GM19468 (cell line): ENCODE data around the gene PLA2G4C.
A peak's percentile ranks its signal among the peaks of the same experiment; 100 is the strongest.
"Not testable (repeated sequence)": the region's sequence is repeated elsewhere in the genome, so short reads cannot be mapped to it uniquely, and the experiment has no call there.

Experiments used
- ATAC-seq: cut with Tn5 transposase; IDR thresholded peaks from one replicate; pipeline ENCODE4 v1.9.1; 2021; ENCODE audit warnings: mild to moderate bottlenecking, moderate library complexity, moderate number of reproducible peaks; ENCODE audit not compliant: unreplicated experiment; ENCODE audit errors: extremely low read depth

PLA2G4C gene

DNA sequence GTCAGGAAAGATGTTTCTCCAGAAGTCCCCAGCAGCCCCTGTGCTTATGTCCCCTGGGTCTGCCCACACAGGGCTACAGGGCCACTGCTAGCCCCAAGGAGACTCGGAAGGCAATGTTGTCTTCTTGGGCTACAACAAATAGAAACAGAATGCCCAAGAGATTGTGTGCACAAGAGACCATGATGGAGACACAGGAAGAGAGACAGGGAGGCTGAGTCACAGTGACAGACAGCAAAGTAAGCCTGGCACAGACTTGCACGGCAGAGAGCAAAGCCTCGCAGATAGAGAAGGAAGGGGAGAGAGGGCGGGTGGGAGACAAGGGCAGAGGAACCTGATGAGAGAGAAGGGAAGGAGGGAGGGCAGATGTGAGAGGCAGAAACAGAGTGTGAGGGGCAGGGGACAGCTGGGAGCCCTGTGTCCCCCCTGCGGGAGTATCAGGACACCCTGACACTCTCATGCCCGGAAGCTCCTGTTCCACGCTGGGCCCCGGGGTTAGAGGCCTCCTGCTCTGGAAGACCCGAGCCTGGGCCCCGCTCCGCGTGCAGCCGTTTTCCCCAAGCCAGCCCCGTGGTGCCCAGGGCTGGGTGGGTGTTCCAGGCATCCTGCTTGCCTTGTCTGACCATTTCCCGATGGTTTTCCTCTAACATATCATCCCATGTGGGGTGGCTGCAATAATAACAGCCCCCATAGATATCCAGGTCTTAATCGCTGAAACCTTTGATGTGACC is 2.7 kb upstream of the PLA2G4C start:
- ATAC-seq, result no peak

DNA sequence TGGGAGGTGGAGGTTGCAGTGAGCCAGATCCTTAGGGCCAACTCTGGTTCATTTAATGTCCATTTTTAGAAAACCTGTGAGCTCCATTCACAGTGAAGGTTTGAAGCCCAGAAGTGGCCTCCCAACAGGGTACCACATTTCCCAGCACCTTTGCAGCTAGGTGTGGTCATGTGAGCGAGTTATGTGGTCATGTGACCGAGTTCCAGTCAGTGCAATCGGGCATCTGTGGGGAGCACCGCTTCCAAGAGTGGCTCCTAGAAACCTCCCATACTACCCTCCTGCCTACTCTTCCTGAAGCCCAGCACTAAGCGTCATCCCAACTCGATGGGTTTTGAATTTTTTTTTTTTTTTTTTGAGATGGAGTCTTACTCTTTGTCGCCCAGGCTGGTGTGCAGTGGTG is 663 bp upstream of the PLA2G4C start:
- ATAC-seq, result no peak

DNA sequence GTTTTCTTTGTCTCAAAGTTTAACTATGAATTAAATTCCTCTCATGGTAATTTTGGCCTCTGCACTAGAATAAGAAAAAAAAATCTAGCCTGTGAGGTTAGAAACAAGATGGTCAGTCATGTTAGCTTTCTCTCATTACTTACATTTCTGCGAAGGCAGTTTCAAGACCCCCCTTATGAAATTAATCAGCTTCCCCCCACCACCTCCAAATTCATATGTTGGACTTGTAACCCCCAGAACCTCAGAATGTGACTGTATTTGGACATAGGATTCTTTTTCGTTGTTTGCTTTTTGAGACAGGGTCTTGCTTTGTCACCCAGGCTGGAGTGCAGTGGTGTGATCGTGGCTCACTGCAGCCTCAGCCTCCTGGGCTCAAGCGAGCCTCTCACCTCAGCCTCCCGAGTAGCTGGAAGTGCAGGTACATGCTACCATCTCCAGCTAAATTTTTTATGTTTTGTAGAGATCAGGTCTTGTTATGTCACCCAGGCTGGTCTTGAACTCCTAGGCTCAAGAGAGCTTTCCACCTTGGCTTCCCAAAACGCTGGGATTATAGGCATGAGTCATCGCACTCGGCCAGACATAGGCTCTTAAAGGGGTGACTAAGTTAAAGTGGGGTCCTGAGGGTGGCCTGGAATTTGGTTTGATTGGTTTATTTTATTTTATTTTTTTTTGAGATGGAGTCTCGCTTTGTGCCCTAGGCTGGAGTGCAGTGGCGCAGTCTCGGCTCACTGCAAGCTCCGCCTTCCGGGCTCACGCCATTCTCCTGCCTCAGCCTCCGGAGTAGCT is 1.4 kb downstream of the PLA2G4C start:
- no peak for ATAC-seq

DNA sequence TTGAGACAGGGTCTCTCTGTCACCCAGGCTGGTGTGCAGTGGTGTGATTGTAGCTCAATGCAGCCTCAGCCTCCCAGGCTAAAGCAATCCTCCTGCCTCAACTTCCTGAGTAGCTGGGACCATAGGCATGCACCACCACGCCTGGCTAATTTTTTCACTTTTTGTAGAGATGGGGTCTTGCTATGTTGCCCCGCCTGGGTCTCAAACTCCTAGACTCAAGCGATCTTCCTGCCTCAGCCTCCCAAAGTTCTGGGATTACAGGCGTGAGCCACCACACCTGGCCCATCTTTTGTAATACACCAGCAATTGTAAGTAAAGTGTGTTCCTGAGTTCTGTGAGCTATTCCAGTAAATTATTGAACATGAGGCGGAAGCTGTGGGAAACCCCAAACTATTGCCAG is 6.7 kb downstream of the PLA2G4C start:
- no peak for ATAC-seq

DNA sequence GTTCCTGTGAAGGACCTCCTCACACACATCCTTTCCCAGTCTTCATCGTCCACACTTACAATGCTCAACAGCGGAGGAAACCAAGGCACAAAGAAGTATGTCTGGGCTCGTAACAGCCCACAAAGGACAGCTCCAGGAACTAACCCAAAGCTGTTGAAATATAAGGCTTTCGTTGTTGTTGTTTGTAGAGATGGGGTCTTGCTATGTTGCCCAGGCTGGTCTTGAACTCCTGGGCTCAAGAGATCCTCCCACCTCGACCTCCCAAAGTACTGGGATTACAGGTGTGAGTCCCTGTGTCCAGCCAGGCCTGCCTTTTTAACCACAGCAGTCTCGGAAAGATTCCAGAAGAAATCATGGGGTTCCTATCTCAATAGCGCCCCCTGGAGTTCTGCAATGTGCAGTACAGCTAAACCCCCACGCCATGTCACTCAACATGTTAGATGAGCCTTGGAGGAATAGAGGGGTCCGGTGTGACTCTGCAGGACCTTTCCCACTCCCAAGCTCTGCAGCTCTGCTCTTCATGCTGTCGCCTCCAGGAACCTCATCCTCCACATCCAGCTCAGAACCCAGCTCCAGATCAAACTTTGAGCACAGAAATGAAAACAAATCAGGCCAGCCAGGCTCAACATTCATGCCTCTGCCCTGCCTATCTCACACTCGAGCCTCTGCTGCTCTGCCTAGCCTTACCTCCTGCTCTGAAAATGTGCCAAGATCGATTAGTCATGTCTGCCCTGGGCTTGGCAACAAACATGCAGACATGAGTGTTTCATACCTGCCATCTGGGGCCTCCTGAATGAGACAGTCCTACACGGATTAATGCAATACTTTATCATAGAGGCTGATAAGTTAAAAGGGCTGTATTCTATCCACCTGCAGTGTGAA is 7.5 kb downstream of the PLA2G4C start:
- no peak for ATAC-seq

DNA sequence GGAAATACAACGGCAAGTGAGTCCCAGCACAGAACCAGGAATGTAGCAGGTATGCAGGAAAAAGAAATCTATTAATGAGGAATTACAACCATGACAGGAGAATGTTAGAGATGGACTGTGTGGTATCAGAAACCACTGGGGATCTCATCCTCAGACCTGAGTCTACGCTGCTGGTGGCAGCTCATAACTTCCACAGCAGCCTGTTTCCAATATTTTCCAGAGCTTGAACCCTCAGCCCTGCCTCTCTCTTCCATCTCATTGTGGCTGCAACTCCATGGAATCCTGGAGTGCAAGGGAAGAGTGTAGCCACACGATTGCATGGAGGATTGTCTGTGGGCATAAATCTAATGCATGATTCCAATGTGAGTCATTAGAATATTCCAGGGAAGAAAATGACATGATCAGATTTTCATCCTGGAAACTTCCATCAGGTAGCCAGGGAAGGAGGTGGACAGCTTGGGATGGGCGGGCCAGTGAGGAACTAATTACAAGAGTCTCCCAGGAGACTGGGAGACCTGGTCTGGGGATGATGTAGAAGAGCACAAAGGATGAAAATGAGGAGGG is 14.9 kb downstream of the PLA2G4C start:
- no peak for ATAC-seq

DNA sequence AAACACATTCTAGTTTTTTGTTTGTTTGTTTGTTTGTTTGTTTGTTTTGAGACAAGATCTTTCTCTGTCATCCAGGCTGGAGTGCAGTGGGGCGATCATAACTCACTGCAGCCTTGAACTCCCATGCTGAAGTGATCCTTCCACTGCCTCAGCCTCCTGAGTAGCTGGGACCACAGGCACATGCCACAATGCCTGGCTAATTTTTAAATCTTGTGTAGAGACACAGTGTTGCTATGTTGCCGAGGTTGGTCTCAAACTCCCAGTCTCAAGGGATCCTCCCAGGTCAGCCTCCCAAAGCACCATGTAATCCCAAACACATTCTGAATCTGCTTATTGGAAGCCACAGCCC is 15.8 kb downstream of the PLA2G4C start:
- ATAC-seq, result no peak

DNA sequence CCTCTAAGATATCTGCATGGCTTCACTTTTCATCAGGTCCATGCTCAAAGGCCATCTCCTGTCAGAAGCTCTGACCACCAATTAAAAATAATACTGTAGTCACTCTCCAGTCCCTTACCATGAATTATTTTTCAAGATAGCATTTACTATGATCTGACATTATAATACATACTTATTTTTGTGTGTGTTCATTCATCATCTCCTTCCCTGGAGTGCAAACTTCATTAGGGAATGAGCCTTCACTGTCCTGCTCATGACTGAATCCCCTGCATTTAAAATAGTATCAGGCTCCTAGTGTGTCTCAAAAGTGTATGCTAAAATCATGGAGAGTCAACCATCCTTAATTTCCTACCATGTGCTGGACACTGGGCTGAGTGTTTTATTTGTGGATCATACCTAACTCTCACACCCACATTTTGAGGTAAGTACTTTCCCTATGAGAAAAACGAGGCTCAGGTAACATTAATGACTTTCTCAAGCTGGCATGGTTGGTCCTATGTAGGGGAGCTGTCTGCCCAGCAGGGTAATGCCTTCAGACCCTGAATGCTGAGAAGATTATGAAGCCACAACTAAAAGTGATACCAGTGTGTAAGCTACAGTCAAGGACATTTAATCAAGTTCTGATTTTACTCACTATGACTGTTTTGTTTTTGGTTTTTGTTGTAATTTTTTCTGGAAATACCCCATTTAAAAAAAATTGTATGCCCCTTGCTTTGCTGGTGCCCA is 16.3 kb downstream of the PLA2G4C start:
- ATAC-seq, result peak; percentile 46

DNA sequence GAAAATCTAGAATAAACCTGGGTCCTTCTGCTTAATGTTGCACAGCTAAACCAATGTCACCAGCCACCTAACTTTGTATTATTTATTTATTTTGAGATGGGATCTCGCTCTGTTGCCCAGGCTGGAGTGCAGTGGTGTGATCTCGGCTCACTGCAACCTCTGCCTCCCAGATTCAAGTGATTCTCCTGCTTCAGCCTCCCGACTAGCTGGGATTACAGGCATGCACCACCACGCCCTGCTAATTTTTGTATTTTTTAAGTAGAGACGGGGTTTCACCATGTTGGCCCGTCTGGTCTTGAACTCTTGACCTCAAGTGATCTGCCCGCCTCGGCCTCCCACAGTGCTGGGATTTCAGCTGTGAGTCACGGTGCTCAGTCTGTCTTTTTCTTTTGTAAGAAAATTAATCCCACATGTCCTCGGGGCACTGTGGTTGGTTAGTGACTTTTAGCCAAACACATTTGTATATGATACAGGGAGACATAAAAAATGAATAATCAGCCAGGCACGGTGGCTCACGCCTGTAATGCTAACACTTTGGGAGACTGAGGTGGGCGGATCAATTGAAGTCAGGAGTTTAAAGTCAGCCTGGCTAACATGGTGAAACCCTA is 19.4 kb downstream of the PLA2G4C start:
- ATAC-seq, result not testable (repeated sequence)

DNA sequence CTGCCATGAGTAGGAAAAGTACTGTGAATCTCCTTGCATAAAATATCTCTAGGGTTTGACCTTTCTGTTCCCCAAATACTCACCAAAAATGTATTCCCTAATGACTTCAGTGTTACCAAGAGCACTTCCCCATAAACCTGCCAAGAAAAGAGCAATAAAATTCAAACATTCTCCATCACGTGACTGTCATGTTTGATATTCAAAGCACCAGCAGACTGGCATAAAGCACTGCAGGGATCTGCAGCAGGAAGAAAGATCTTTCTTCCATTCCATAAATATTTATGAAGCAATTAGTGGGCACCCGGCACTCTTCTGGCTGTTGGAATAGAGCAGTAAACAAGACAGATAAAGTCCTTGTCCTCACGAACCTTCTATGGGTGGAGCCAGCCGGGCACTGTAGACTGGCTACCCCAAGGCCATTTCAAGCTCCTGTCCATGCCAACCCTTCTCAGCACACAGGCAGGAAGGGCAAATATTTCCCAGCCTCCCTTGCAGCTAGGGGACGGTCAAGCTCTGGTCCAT is 20.3 kb downstream of the PLA2G4C start:
- ATAC-seq, result no peak

DNA sequence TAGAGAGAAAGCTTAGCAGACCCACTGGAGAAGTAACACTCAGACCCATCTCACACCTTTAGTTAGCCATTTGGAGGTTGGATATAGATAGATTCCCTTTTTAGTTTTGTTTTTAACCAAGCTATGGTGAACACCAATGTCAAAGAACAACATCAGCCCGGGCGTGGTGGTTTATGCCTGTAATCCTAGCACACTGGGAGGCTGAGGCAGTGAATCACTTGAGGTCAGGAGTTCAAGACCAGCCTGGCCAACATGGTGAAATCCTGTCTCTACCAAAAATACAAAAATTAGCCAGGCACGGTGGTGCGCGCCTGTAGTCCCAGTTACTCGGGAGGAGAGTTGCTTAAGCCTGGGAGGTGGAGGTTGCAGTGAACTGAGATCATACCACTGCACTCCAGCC is 21.6 kb downstream of the PLA2G4C start:
- not testable (repeated sequence) for ATAC-seq

DNA sequence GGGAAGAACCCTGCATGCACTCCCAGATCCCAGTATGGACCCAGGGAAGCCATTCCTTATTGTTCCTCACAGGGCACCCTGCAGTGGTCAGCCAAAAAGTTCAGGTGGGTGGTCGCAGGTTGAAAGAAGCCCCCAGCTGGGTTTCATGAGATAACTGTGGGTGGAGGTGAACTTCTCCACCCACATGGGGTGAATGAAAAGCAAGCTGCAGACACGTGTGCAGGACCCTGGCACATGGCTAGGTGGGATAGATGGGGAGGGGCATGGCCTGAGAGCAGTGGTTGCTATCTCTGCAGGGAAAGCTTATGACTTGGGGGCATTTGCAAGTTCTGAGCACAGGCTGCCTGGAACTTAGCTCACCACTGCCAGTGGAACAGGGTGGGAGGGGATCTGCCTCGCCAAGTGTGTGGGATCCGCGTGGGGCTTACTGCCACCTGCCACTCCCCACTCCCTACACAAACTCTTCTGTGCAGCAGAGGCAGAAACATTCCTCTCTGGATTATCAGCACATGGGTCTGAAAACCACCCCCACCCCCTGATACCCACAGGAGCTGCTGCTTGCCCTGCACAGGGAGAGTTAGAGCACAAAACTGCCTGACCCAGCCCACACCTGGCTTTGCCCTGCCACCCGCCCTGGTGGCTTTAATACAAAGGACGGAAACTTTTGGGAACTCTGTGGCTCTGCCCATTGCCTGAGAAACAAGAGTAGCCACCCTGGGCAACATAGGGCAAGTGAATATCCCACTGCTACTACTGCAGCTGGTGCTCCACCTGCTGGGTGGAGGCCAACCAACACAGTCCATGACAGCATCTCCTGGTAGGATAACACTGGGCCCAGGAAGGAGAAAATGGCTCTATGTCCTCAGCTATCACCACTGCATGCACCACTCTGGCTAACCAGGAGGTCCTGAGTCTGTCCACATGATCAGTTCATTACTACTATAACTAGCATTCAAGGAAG is 24.4 kb downstream of the PLA2G4C start:
- no peak for ATAC-seq

DNA sequence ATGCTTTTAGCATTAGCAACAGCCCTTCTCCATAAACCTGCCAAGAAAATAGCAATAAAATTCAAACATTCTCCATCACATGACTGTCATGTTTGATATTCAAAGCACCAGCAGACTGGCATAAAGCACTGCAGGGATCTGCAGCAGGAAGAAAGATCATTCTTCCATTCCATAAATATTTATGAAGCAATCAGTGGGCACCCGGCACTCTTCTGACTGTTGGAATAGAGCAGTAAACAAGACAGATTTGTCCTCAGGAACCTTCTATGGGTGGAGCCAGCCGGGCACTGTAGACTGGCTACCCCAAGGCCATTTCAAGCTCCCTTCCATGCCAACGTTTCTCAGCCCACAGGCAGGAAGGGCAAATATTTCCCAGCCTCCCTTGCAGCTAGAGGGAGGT is 25.5 kb downstream of the PLA2G4C start:
- ATAC-seq, result no peak

DNA sequence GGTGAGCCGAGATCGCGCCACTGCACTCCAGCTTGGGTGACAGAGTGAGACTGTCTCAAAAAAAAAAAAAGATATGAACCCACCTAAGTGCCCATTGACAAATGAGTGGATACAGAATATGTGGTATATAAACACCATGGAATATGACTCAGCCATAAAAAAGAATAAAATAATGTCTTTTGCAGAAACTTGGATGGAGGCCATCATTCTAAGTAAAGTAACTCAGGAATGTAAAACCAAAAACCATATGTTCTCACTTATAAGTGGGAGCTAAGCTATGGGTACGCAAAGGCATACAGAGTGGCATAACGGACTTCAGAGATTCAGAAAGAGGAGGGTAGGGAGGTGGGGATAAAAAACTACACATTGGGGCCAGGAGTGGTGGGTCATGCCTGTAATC is 29.5 kb downstream of the PLA2G4C start:
- no peak for ATAC-seq

DNA sequence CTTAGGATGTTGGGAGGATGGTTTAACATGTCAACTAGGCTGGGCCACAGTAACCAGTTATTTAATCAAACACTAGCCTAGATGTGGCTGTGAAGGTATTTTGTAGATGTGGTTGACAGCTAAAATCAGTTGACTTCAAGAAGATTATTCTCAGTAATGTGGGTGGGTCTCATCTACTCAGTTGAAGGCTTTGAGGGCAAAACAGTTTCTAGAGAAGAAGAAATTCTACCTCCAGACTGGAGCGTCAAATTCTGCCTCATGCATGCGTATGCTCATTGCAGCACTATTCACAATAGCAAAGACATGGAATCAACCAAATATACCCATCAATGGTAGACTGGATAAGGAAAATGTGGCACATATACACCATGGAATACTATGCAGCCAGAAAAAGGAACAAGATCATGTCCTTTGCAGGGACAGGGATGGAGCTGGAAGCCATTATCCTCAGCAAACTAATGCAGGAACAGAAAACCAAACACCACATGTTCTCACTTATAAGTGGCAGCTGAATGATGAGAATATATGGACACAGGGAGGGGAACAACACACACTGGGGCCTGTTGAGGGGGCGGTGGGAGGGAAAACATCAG is 40.3 kb downstream of the PLA2G4C start:
- ATAC-seq, result not testable (repeated sequence)

DNA sequence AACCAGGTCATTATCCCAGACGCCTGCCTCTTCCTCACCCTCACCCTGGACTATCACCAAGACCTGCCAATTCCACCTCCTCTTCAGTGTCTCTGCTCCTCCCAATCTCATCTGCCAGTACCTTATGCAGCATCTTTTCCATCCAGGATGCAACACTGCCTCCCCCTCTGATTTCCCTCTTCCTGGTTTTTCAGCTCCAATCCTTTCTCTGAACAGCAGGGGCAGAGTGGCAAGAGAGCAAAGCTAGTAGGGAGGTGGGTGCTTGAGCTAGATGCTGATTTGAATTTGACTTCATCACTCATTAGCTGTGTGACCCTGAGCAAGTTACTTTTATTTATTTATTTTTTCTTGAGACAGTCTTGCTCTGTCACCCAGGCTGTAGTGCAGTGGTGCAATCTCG is 41.2 kb downstream of the PLA2G4C start:
- no peak for ATAC-seq

DNA sequence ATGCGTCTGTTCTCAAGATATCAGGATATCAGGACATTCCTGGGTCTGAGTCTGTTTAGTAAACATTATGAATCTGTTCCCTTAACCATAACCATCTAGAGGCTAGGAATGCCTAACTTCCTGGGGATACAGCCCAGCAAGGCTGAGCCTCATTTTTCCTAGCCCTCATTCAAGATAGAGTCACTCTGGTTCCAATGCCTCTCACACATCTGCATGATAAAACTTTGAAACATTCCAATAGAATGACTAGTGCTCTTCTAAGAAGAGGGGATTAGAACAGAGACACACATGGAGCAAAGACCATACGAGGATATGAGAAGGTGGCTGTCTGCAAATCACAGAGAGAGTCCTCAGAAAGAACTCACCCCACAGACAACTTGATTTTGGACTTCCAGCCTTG is 46.1 kb downstream of the PLA2G4C start:
- ATAC-seq, result no peak
